HepG2 (cell line): ENCODE data around the gene DAPK3. TPM values are rescaled to one million over a fixed set of nuclear protein-coding genes. Genes with fewer than 3 reads are reported as not detected.

ENCODE experiments used
- ARNT ChIP-seq: fragments of 450-650 bp; IDR thresholded peaks from 2 replicates; pipeline ENCODE4 v1.6.1; 2017
- CREBL2 ChIP-seq: sonication (generic); formaldehyde crosslinking; IDR thresholded peaks from 2 replicates; pipeline ENCODE4 v1.8.1; 2023; ENCODE audit warnings: missing genetic modification reagents, mild to moderate bottlenecking, borderline replicate concordance
- FOXM1 ChIP-seq: sonication (generic); formaldehyde crosslinking; IDR thresholded peaks from 2 replicates; pipeline ENCODE4 v1.5.0; 2020; ENCODE audit warnings: missing genetic modification reagents
- IKZF4 ChIP-seq: sonication (generic); formaldehyde crosslinking; IDR thresholded peaks from 2 replicates; pipeline ENCODE4 v1.5.1; 2020; ENCODE audit warnings: borderline replicate concordance, mild to moderate bottlenecking, low read depth, missing genetic modification reagents; ENCODE audit errors: not compliant biosample characterization
- KLF12 ChIP-seq: sonication (generic); formaldehyde crosslinking; IDR thresholded peaks from 2 replicates; pipeline ENCODE4 v1.4.0; 2020; ENCODE audit warnings: missing genetic modification reagents, borderline replicate concordance
- MIER3 ChIP-seq: IDR thresholded peaks from 2 replicates; pipeline ENCODE4 v1.6.1; 2016; ENCODE audit warnings: missing compliant biosample characterization, borderline replicate concordance
- NFRKB ChIP-seq: fragments of 450-650 bp; IDR thresholded peaks from 2 replicates; pipeline ENCODE4 v1.6.1; 2017
- NONO ChIP-seq, 2 experiments: fragments of 450-650 bp in 1 of 2; sonication (generic) in 1 of 2; formaldehyde crosslinking in 1 of 2; IDR thresholded peaks in 1 of 2; conservative IDR thresholded peaks in 1 of 2; 2 replicates each; pipeline versions ENCODE4 v1.6.1 to v1.8.0; 2017 to 2022; ENCODE audit warnings: mild to moderate bottlenecking in 1 of 2, missing genetic modification reagents in 1 of 2, moderate library complexity in 1 of 2
- NR1H2 ChIP-seq: sonication (generic); formaldehyde crosslinking; IDR thresholded peaks from 2 replicates; pipeline ENCODE4 v1.8.1; 2022; ENCODE audit warnings: low read depth, missing genetic modification reagents, borderline replicate concordance
- NR2F6 ChIP-seq, 2 experiments: IDR thresholded peaks; 2 replicates each; pipeline ENCODE4 v1.6.1; 2016; ENCODE audit warnings: antibody characterized with exemption in 1 of 2, mild to moderate bottlenecking in 1 of 2
- PITX1 ChIP-seq: sonication (generic); formaldehyde crosslinking; IDR thresholded peaks from 2 replicates; pipeline ENCODE4 v1.5.1; 2020; ENCODE audit warnings: mild to moderate bottlenecking, missing genetic modification reagents
- PLRG1 ChIP-seq: fragments of 450-650 bp; conservative IDR thresholded peaks from 2 replicates; pipeline ENCODE4 v1.6.1; 2016
- RCOR2 ChIP-seq: IDR thresholded peaks from 2 replicates; pipeline ENCODE4 v1.6.1; 2016; ENCODE audit warnings: missing biosample characterization, missing genetic modification reagents
- RNF2 ChIP-seq: fragments of 450-650 bp; conservative IDR thresholded peaks from 2 replicates; pipeline ENCODE4 v1.6.1; 2016; ENCODE audit warnings: low read depth
- TARDBP ChIP-seq: sonication (generic); formaldehyde crosslinking; IDR thresholded peaks from 2 replicates; pipeline ENCODE4 v1.8.0; 2022; ENCODE audit warnings: mild to moderate bottlenecking, missing genetic modification reagents
- TMF1 ChIP-seq: sonication (generic); formaldehyde crosslinking; IDR thresholded peaks from 2 replicates; pipeline ENCODE4 v1.8.1; 2022; ENCODE audit warnings: low read depth, missing genetic modification reagents
- TSC22D2 ChIP-seq: sonication (generic); formaldehyde crosslinking; IDR thresholded peaks from 2 replicates; pipeline ENCODE4 v1.5.1; 2020; ENCODE audit warnings: missing genetic modification reagents, mild to moderate bottlenecking, borderline replicate concordance
- ZBTB3 ChIP-seq: sonication (generic); formaldehyde crosslinking; IDR thresholded peaks from 2 replicates; pipeline ENCODE4 v1.4.0; 2020; ENCODE audit warnings: low read depth, mild to moderate bottlenecking, moderate library complexity, missing genetic modification reagents, borderline replicate concordance
- ZFP36L2 ChIP-seq: sonication (generic); formaldehyde crosslinking; IDR thresholded peaks from 2 replicates; pipeline ENCODE4 v1.4.0; 2020; ENCODE audit warnings: missing genetic modification reagents
- ZNF10 ChIP-seq: sonication (generic); formaldehyde crosslinking; IDR thresholded peaks from 2 replicates; pipeline ENCODE4 v1.4.0; 2020; ENCODE audit warnings: mild to moderate bottlenecking, low read depth, missing genetic modification reagents, borderline replicate concordance
- ZNF12 ChIP-seq: sonication (generic); formaldehyde crosslinking; IDR thresholded peaks from 2 replicates; pipeline ENCODE4 v1.5.0; 2020; ENCODE audit warnings: missing genetic modification reagents
- ZNF598 ChIP-seq: sonication (generic); formaldehyde crosslinking; IDR thresholded peaks from 2 replicates; pipeline ENCODE4 v1.5.1; 2020; ENCODE audit warnings: mild to moderate bottlenecking, missing genetic modification reagents, borderline replicate concordance
- polyA plus RNA-seq, 8 experiments: library from polyadenylated mRNA; depleted of rRNA in 3 of 8; stranded (reverse) in 7 of 8; unstranded in 1 of 8; fragments of >200 nt; fragmentation: Illumina TruSeq in 4 of 8; extraction: Trizol in 4 of 8; gene quantifications; 2 replicates each; pipeline versions ENCODE4 v1.2.1 to v1.2.3, GENCODE V29; 2011 to 2016; ENCODE audit warnings: low read depth in 4 of 8, missing spikeins in 1 of 8, mixed read lengths in 1 of 8; ENCODE audit not compliant: insufficient read depth in 1 of 8
- total RNA-seq, 5 experiments: library from RNA; depleted of rRNA; stranded (reverse); fragments of >200 nt; fragmentation: Illumina TruSeq; extraction: Trizol; gene quantifications; 2 replicates each; pipeline ENCODE4 v1.2.3, GENCODE V29; 2016; ENCODE audit warnings: low read depth in 1 of 5
- TF ChIP-seq, protein P1 (sequence below): sonication (generic); formaldehyde crosslinking; IDR thresholded peaks from 2 replicates; pipeline ENCODE4 v1.8.0; 2023; ENCODE audit warnings: mild to moderate bottlenecking, missing genetic modification reagents
- TF ChIP-seq, protein P2 (sequence below): IDR thresholded peaks from 2 replicates; pipeline ENCODE4 v1.6.1; 2016; ENCODE audit warnings: missing compliant biosample characterization, missing genetic modification reagents, borderline replicate concordance
- TF ChIP-seq, protein P3 (sequence below), 2 experiments: IDR thresholded peaks; 2 replicates each; pipeline ENCODE4 v1.6.1; 2011 to 2012; ENCODE audit warnings: low read length in 2 of 2, borderline replicate concordance in 1 of 2, low read depth in 1 of 2, mild to moderate bottlenecking in 1 of 2, moderate library complexity in 1 of 2

The DAPK3 gene
- total and polyA plus RNA-seq, 2 of the 13 experiments (the other 11 are each of a cell fraction or from before 2014, with no cell fraction given) = 30.5 to 37.3 TPM

GRCh38 chr19:3968556-3969434 lies 2.1 kb downstream of the DAPK3 start (continued):
- TF ChIP-seq NR2F6 (IDR thresholded peaks at IDR 0.05) = no peak
- TF ChIP-seq NR2F6 (CRISPR knock-in tag; IDR thresholded peaks at IDR 0.05) = peak; percentile 46; the same call in 1 of the 2 replicates
- no peak for TF ChIP-seq NR1H2 (CRISPR knock-in tag)
- no peak for TF ChIP-seq TSC22D2 (CRISPR knock-in tag)
- TF ChIP-seq FOXM1 (CRISPR knock-in tag) = no peak
- no peak for TF ChIP-seq CREBL2 (CRISPR knock-in tag)
- no peak for TF ChIP-seq ZNF12
- no peak for TF ChIP-seq ZFP36L2 (CRISPR knock-in tag)
- TF ChIP-seq, protein P1, sequence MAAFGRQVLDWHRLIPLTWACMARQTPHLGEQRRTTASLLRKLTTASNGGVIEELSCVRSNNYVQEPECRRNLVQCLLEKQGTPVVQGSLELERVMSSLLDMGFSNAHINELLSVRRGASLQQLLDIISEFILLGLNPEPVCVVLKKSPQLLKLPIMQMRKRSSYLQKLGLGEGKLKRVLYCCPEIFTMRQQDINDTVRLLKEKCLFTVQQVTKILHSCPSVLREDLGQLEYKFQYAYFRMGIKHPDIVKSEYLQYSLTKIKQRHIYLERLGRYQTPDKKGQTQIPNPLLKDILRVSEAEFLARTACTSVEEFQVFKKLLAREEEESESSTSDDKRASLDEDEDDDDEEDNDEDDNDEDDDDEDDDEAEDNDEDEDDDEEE = no peak
- TF ChIP-seq KLF12 (CRISPR knock-in tag) = no peak
- TF ChIP-seq TMF1 (CRISPR knock-in tag) = no peak
- TF ChIP-seq PITX1 (CRISPR knock-in tag) = no peak
- TF ChIP-seq NFRKB = no peak
- no peak for TF ChIP-seq ZNF598
- no peak for TF ChIP-seq ARNT
- no peak for TF ChIP-seq IKZF4 (CRISPR knock-in tag)
- no peak for TF ChIP-seq NONO (IDR thresholded peaks at IDR 0.05)
- TF ChIP-seq NONO (CRISPR knock-in tag; conservative IDR thresholded peaks at IDR 0.05) = no peak
- no peak for TF ChIP-seq RNF2
- 0 out of 2 replicates have a peak, but pooled peaks have one; percentile 52 for TF ChIP-seq MIER3 (CRISPR knock-in tag)
- no peak for TF ChIP-seq ZNF10 (CRISPR knock-in tag)
- TF ChIP-seq ZBTB3 (CRISPR knock-in tag) = no peak
- TF ChIP-seq TARDBP = no peak
- peak; percentile 55 for TF ChIP-seq RCOR2 (CRISPR knock-in tag)
- TF ChIP-seq PLRG1 = no peak
- TF ChIP-seq, protein P2, sequence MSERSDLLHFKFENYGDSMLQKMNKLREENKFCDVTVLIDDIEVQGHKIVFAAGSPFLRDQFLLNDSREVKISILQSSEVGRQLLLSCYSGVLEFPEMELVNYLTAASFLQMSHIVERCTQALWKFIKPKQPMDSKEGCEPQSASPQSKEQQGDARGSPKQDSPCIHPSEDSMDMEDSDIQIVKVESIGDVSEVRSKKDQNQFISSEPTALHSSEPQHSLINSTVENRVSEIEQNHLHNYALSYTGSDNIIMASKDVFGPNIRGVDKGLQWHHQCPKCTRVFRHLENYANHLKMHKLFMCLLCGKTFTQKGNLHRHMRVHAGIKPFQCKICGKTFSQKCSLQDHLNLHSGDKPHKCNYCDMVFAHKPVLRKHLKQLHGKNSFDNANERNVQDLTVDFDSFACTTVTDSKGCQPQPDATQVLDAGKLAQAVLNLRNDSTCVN (CRISPR knock-in tag) = no peak
- TF ChIP-seq, protein P3, sequence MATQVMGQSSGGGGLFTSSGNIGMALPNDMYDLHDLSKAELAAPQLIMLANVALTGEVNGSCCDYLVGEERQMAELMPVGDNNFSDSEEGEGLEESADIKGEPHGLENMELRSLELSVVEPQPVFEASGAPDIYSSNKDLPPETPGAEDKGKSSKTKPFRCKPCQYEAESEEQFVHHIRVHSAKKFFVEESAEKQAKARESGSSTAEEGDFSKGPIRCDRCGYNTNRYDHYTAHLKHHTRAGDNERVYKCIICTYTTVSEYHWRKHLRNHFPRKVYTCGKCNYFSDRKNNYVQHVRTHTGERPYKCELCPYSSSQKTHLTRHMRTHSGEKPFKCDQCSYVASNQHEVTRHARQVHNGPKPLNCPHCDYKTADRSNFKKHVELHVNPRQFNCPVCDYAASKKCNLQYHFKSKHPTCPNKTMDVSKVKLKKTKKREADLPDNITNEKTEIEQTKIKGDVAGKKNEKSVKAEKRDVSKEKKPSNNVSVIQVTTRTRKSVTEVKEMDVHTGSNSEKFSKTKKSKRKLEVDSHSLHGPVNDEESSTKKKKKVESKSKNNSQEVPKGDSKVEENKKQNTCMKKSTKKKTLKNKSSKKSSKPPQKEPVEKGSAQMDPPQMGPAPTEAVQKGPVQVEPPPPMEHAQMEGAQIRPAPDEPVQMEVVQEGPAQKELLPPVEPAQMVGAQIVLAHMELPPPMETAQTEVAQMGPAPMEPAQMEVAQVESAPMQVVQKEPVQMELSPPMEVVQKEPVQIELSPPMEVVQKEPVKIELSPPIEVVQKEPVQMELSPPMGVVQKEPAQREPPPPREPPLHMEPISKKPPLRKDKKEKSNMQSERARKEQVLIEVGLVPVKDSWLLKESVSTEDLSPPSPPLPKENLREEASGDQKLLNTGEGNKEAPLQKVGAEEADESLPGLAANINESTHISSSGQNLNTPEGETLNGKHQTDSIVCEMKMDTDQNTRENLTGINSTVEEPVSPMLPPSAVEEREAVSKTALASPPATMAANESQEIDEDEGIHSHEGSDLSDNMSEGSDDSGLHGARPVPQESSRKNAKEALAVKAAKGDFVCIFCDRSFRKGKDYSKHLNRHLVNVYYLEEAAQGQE (IDR thresholded peaks at IDR 0.05; ENCODE audit: borderline replicate concordance in 1 of 2, low read depth in 1 of 2, low read length in 2 of 2) = no peak
